GM19455 (cell line): ENCODE data around the gene PDGFD.

Source experiments
- ATAC-seq: cut with Tn5 transposase; IDR thresholded peaks from one replicate; pipeline ENCODE4 v1.9.1; 2021; ENCODE audit not compliant: unreplicated experiment

Gene PDGFD

DNA sequence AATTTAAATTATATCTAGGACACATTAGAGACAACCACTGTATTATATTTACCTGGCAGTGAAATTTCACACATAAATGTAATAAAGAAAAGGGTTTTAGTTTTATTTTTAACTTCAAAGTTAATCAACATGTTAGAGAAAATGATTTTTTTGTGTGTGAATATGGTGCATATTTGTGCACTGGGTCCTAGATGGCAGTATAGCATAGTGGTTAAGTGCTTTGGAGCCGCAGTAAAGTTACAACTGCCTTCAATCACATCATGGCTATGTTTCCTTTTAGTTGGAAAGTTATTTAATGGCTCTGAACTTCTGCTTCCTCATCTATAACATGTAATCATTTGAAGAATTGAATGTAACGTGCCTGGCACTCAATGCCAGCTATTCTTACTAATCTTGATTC, 236.4 kb downstream of the PDGFD start:
- no peak for ATAC-seq

DNA sequence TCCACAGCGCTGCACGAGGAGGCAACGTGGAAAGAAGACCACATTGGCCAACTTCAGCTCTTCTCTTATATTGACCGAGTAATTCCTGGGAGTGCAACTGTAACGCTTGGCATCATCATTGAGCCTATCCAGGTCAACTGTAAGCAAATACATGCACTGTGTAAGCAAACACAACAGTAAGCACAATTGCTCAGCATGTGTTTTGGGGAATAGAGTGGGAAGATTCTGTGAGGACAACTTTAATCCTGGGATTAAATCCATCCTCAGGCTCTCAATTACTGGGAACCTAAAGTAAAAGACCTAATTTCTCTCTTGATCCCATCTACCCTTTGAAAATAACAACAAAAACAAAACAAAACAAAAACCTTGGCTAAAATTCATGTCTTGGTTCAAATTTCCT, 237.0 kb downstream of the PDGFD start:
- ATAC-seq = no peak

DNA sequence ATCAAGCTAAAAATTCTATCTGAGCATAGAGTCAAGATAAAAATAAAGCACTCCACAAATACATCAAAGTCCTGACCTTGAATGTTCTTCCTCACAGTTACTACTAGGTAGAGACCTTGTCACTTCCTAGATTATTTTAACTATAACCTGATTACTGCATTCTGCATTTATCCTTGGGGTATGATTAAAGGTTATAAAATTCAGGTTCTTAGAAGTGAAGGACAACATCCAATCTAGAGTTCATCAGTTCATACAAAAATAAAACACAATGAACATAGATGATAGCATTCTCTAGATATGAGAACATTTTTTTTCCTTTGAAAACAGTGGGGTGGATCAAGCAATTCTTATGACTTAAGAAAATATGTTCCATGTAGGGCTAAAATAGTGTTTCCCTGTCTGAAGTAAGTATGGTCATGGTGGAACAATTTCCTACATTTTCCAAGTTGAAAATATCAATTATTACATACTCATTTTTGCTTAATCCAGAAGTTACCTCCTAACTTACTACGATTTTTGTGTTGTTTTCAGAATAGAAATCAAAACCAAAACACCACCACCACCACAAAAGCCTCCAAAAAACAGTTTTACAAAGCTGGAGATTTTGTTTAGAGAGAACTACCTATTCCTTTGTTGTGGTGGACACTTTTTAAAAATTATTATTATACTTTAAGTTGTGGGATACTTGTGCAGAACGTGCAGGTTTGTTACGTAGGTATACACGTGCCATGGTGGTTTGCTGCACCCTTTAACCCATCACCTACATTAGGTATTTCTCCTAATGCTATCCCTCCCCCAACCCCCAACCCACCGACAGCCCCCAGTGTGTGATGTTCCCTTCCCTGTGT, 239.6 kb downstream of the PDGFD start:
- ATAC-seq = no peak

DNA sequence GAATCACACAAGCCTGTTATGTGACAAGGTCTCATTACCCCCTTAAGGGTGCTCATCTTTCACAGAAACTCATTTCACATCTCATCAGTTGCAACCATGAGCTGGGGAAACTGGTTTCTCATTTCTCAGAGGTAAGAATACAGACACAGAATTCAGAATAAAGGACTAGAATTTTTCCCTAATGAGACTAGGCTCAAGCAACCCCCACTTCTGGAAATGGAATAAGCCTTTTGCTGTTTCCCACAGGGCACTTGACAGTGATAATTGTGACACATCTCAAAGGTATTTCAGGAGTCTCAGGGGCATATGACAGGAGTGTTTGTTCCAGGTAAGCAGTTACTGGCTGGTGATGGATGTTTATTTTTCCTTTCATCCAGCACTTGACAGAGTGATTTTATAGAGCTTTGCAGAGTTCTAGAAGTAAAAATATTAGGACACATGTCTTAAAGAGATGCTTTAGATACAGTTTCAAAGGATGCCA, 240.5 kb downstream of the PDGFD start:
- no peak for ATAC-seq

DNA sequence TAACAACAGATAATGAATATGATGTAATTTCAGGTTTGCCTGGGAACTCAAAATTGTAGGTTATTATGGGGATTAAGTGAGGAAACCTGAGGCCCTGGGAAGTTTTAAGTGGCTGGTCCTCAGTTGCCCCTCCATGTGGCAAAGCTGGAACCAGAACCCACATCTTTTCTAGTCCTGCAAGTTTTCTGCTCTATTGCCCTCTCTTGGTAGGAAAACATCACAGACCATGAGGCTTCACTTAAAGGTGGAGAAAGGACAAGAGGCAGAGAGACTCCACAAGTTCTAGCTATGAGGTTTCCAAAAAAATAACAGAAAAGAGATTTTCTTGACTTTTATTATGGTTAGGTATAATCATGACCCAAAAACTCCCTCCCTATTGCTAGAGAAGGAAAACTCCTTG, 243.0 kb downstream of the PDGFD start:
- ATAC-seq = no peak

DNA sequence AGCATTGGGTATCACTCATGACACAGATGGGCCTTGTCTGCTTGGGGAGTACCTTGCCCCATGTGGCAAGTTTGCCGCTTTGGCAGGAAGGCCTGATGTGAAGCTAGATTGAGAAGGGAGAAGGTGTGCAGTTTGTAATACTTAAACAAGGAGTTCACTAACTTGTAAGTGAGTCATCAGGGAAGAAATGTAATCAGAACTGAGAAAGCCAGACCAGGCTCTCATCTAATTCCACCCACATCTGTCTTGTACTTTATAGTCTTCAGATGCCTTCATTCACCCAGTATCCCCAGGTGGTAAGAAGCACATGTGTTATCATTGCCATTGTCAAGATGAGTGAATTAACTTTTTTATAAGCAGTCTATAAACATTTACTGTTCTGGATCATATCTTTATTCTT, 243.5 kb downstream of the PDGFD start:
- peak; percentile 56 for ATAC-seq

DNA sequence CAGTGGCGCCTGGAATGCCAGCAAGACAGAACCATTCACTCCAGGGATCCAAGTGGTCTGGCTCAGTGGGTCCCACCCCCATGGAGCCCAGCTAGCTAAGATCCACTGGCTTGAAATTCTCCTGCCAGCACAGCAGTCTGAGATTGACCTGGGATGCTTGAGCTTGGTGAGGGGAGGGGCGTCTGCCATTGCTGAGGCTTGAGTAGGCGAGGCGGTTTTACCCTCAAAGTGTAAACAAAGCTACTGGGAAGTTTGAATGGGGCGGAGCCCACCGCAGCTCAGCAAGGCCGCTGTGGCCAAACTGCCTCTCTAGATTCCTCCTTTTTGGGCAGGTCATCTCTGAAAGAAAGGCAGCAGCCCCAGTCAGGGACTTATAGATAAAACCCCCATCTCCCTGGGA, 253.2 kb downstream of the PDGFD start:
- ATAC-seq = no peak

DNA sequence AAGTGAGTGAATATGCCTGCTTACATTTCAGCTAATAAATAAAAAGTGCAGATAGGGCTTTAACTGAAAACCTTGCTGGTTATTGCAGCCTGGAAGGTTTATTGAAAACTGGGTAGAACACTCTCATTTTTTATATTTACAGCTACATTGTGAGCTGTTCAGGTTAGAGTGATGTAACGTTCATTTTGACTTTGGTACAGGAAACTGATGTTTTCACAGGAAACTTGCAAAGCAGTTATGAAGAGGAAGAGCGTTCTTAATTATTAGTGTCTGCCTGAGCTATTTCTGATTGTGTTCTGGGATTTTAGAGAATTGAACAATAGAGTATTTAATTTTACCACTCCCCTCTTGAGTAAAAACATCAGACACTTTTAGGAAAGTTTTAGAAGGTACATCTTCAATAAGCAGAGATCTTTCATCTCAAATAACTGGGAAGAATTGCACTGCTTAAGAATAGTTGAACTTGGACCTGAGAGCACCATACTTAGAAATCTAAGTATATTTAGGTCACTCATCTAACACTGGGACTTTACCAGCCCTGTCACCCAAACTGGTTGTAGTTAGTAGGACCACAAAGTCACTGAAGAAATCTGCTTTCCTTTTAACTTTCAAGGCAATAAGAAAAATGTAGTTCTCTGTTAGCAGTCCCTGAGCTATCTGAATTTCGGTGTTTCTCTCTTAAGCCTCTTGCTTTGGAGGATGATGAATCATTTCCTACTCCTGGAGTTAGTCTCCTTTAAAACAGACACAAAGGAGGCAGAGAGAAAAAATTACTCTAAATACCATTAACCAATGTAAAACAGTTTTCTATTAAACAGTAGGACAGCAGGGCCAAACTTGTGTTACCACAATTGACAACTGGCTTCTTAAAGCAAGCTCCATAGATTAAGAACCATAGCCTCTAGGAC, 256.1 kb downstream of the PDGFD start:
- ATAC-seq = no peak

DNA sequence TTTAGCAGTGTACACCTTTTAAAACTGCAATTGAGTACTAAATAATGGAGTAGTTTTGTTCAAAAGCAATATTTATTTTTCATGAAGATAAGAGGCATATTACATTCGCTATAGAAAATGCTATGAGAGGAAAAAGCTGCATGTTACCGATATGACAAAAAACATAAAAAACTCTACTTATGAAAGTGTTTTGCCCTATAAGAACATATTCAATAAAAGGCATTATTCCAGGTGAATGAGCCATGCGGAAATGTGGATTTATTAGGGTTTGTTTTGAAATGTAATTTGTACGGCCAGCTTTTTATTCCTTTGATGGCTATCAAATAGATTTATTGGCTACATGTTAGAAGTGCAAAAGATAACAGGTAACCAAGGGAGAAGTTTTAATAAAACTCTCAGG, 256.8 kb downstream of the PDGFD start:
- ATAC-seq = no peak

DNA sequence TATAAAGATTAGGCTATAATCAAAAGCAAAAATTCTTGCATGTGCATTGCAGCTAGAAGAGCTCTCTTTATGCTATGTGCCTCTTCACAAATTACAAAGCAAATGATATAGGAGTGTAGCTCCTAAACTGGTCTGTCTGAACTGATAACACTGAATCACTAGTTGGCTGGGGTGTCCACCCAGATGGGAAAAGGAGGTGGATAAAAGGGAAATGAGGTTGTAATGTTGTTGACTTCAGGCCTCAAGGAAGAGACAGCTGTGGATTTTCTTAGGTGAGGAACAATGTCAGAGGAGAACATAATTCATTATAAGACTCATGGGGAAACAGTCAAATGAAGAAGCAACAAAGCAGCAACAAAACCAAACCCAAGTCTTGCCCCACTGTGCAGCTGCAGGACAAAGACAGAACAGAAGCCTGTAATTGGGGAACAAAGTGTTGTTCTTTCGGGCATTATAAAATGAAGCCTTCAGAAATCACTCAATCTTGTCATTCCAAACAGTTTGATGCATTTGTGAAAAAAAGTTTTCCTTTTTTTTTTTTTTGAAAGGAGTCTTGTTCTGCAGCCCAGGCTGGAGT, 257.6 kb downstream of the PDGFD start:
- no peak for ATAC-seq

DNA sequence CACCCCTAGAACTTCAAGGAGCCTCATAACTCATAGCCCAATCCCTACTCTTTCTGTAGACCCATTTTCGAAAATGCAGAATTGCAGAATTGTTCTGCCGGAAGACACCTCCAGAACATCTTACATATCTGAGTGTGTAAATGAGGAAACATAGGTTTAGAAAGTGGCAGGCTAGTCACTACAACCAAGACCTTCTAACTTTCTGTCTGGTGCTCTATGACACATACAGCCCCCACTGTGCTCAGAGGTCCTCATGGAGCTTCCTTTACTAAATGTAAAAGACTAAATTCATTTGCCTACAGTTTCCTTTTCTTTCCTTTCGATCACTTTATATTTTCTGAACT, 259.7 kb downstream of the PDGFD start:
- ATAC-seq = peak; percentile 88

DNA sequence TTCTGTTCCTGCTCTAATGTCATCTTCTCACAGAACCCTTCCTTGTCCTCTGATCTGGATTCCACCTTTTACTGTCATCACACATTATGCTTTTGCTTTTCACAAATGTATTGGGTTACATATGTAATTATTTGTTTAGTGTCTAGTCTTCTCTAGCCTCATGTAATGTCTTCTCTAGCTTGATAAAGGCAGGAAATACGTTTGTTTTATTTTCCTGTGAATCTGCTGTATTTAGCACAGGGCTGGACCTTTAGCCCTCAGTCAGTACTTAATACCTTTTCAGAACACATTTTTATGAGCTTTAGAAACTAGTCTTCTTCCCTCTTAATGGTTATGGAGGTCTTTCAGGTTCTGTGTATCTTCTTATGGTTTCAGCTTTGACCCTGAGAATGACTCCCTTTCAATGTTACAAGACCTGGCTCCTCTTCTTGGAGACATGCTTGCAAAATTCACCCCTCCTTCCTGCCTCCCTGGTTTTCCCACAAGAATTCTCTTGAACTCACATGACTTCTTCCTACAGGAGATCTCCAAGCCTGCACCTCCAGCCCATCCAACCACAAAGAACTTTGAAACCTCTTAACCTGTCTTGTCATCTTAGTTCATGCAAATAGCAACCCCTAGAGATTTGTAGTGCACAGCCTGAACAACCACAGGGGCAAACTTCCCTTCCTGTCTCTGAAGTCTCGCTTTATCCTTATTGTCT, 260.2 kb downstream of the PDGFD start:
- ATAC-seq = peak; percentile 82

DNA sequence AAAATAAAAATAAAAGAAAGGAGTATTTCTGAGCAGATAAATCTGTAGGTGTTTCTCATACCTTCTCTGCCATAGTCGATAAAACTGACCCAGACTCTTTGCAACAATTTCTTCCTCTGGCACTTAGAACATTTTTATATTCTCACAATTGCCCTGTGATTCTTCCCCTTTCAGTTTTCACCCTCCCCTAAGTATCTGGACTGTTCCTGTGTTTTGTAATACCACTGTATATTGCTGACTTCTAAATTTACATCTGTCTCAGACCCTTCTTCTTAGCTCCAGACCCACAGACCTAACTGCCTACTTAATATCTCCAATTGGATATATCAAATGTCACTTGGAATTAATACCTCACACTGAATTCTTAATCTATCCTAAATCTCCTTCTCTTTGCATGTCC, 261.0 kb downstream of the PDGFD start:
- no peak for ATAC-seq

DNA sequence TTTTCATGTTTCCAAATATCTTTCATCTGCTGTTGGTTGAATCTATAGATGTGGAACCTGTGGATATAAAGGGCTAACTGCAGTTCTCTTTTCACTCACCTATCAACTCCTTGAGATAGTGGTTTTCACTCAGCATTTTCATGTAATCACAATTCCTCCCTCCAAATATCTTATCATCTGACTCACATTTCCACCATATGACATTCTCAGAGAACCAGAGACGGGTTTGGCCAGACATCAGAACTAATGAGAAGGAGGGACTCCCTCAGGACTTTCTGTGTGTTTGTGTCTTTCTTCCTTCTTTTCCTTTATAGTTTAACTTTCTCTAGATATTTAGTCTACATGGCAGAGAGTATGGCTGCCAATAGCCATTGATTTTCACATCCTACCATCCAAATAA, 262.3 kb downstream of the PDGFD start:
- no peak for ATAC-seq

DNA sequence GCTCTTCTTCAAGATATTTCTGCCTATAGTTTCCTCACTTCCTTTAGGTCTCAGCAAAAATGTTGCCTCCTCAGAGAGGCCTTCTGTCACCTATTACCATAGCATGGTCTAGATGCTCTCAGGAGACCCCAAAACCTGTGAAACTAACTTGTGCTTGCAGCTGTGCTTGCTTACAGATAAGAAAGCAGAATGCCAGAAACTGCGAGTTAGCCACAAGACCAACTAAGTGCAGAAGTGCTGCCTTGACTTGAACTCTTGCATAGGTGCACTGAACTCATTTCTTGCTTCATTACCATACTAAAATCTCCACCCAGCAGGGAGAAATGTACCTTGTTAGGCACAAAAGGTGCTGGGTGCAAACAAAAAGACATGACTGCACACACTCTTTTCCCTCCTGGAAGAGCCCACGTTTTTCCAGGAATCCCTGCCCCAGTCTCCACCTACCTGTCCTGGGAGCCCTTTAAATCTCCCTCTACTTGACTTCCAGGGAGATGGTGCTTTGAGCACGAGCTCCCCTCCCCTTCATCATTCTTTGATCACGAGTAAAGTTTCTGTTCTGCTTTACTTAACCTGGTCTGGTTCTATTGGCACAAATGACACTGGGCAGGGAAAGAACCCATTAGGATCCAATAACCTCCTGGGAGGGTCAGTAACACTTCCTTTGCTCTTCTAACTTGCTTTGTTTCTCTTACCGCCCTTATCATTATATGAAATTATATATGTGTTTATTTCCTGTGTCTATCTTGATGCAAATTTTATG, 265.2 kb downstream of the PDGFD start:
- ATAC-seq = peak; percentile 74

DNA sequence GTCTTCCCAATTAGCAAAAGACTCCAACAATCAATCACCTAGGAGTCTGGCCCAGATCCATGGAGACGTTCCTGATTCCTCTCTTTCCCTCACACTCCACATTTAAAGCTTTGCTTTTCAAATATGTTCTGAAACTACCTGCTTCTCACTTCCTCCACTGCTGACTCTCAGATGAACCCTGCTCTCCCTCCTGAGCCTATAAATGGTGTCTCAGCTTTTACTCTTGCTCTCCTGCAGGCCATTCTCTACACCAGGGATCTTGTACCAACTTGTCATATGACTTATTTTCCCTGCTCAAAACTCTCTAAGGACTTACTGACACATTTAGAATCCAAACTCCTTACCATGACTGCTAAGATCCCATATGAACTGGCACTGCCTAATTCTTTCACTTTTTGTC, 265.9 kb downstream of the PDGFD start:
- peak; percentile 51 for ATAC-seq

DNA sequence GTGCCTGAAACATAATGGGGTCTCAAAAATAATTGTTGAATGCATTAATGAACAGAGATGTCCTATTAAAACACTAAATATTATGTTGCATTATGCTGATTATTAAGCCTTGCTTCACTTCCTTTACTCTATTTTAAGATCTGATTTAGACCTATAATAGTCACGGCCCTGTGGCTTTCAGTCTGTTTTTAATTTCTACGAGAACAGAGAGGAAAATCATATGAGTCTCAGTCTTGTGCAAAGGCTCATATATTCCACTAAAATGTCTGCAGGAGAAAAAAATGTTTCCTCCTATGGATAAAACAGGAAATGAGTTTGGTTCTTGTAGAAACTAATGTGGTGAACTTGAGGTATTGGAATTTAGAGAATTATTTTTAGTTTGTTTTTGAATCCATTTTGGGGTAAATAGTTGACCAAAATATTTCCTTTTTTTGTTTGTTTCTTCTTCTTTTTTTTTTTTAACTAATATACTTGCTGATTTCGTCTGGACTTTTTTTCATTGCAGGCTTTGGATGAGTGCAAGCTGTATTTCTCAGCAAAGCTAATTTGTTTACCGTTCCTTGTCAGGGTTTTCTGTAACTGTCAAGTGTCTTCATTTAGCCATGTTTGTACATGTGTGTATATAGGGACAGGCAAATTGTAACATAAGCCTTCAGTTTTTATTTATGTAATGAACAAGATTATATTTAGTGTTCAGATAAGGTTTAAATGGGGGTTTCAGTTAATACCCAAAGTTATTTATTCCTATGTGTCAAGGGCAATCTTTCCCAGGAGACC, 266.6 kb downstream of the PDGFD start:
- ATAC-seq = peak; percentile 17

DNA sequence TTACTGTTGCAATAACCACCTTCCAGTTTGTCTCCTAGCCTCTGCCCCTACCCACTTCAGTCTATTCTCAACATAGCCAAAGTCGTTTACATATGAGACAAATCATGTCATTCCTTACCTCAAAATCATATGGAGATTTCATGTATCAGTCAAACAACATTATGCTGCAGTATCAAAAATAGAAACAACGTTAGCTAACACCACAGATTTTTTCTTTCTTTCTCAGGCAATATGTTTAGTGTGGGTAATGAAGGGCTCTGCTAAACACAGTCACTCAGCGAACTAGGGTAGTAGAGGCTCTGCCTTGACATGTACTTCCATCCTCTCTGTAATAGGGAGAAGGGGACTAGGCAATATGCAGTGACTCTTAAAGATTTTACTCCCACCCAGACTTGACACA, 268.8 kb downstream of the PDGFD start:
- no peak for ATAC-seq

DNA sequence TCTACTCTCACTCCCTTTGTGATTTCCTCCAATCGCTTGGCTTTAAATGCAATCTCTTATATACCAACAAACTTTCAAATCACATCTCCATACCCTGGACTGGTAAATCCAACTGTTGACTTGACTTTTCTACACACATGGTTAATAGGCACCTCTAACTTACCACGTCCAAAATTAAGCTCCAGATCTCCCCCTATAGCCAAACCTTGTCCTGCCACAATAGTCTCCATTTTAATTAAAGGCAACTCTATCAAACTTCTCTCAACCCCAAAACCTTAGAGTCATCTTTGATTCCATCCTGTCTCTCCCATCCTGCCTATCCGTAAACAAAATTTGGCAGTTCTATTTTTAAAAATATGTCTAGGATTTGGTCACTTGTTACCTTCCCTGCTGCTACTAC, 269.3 kb downstream of the PDGFD start:
- ATAC-seq = no peak

DNA sequence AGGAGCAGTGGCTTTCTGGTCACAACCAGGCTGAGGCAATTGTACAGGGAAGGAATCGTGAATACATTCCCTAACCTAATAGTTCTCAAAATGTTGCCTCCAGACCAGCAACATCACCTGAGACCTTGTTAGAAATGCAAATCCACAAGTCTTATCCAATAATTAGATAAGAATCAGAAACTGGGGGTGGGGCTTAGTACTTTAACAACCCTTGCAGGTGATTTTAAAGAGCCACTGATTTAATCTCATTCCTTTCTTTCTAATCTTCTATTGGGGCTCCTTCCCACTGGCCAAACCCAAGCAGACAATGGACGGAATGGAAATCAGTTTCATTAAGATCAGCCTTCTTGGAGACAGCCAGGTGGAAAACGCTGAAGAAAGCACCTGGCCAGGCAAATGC, 269.9 kb downstream of the PDGFD start:
- ATAC-seq = no peak
